ENCODE data around the gene MEGF10. TPM values are rescaled to one million over a fixed set of nuclear protein-coding genes. Genes with fewer than 3 reads are reported as not detected.

Gene MEGF10
- total and polyA plus RNA-seq, 10 donors, result 0.02 to 2.2 (median 0.22) TPM

GRCh38 chr5:127400539-127400938, 109.9 kb downstream of the MEGF10 start:
- Histone ChIP-seq H3K4me3 (no peak overlapping the region), H3K27me3 (replicated peaks in 1 of 7) (peaks cover 0 to 8% (median 0%) of the 10 kb centered on the region in 7 donors), H3K9me3 (no peaks in the 10 kb centered on the region), H3K36me3 (no peaks in the 10 kb centered on the region), H3K4me1 (no peaks in the 10 kb centered on the region), H3K27ac (no peak overlapping the region)
- DNase-seq, result no peak
- TF ChIP-seq, protein P1, sequence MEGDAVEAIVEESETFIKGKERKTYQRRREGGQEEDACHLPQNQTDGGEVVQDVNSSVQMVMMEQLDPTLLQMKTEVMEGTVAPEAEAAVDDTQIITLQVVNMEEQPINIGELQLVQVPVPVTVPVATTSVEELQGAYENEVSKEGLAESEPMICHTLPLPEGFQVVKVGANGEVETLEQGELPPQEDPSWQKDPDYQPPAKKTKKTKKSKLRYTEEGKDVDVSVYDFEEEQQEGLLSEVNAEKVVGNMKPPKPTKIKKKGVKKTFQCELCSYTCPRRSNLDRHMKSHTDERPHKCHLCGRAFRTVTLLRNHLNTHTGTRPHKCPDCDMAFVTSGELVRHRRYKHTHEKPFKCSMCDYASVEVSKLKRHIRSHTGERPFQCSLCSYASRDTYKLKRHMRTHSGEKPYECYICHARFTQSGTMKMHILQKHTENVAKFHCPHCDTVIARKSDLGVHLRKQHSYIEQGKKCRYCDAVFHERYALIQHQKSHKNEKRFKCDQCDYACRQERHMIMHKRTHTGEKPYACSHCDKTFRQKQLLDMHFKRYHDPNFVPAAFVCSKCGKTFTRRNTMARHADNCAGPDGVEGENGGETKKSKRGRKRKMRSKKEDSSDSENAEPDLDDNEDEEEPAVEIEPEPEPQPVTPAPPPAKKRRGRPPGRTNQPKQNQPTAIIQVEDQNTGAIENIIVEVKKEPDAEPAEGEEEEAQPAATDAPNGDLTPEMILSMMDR (IDR thresholded peaks at IDR 0.05 in 8 of 11, conservative IDR thresholded peaks at IDR 0.05 in 3 of 11), result no peak
- TF ChIP-seq POLR2AphosphoS5 (IDR thresholded peaks at IDR 0.05) (no peak), POLR2A (IDR thresholded peaks at IDR 0.05) (no peak)
- intact Hi-C loops (cut with DNase I; ENCODE audit: low total_unique reads), result no loop called here
- 11 to 32% (median 18%) methylated on average over 1 of the region's 1 CpG for WGBS, 5 donors

DNA sequence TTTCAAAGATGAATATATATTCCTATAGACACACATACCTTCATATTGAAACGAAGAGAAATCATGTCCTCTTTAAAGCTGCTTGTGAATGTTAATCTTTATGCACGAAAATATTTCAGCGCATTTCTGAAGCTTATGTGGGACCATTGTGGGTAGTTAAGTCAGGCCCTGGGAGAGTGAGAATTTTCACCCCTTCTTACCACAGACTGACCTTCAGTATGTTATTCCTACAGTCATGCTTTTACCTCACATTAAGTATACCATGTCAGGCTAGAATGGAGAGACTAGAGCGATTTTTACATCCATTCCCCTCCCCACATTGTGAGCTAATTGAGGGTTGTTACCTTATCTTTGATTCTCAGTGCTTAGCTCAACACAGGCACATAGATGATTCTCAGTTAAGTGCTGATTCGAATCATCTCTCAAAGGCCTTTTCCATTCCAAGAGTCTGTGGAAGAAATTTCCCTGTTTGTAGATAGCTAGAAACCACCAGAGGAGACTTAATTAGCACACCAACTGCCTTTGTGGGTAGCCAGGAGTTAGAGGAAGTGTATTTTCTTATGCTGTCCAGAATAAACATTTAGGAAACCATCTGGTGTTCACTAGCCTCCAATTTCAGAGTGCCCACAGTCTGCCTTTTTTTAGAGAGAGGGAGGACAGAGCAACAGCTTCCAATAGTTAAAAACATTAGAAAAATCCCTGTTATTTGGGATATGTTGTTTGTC, 110.5 kb downstream of the MEGF10 start:
- DNase-seq, result no peak
- H3K27me3 ChIP-seq (replicated peaks in 1 of 7), result peaks cover 0 to 6% (median 0%) of the 10 kb centered on the region in 7 donors
- WGBS, 5 donors, result 67 to 76% (median 70%) methylated on average over 5 of the region's 5 CpGs
- H3K9me3 ChIP-seq, result no peaks in the 10 kb centered on the region
- no peaks in the 10 kb centered on the region for H3K36me3 ChIP-seq
- intact Hi-C loops (cut with DNase I; ENCODE audit: low total_unique reads), result no loop called here
- no peaks in the 10 kb centered on the region for H3K4me1 ChIP-seq
- H3K4me3 ChIP-seq, result no peak overlapping the region
- TF ChIP-seq POLR2AphosphoS5 (IDR thresholded peaks at IDR 0.05) (no peak), POLR2A (IDR thresholded peaks at IDR 0.05) (no peak)
- TF ChIP-seq, protein P1 (IDR thresholded peaks at IDR 0.05 in 8 of 11, conservative IDR thresholded peaks at IDR 0.05 in 3 of 11), result no peak
- H3K27ac ChIP-seq, result no peak overlapping the region

GRCh38 chr5:127402361-127402760, 111.8 kb downstream of the MEGF10 start:
- WGBS, 5 donors, result 82 to 91% (median 85%) methylated on average over 5 of the region's 5 CpGs
- Histone ChIP-seq H3K27me3 (replicated peaks in 1 of 7) (no peaks in the 10 kb centered on the region), H3K9me3 (no peaks in the 10 kb centered on the region), H3K4me1 (no peaks in the 10 kb centered on the region), H3K4me3 (no peak overlapping the region), H3K36me3 (no peaks in the 10 kb centered on the region), H3K27ac (no peak overlapping the region)
- intact Hi-C loops (cut with DNase I; ENCODE audit: low total_unique reads), result no loop called here
- TF ChIP-seq POLR2A (IDR thresholded peaks at IDR 0.05) (no peak), POLR2AphosphoS5 (IDR thresholded peaks at IDR 0.05) (no peak)
- TF ChIP-seq, protein P1 (IDR thresholded peaks at IDR 0.05 in 8 of 11, conservative IDR thresholded peaks at IDR 0.05 in 3 of 11), result no peak
- no peak for DNase-seq

- intact Hi-C loops (cut with DNase I; ENCODE audit: low total_unique reads), result no loop called here
- no peaks in the 10 kb centered on the region for H3K9me3 ChIP-seq
- DNase-seq, result no peak
- no peaks in the 10 kb centered on the region for H3K4me1 ChIP-seq
- no peak for TF ChIP-seq POLR2A (IDR thresholded peaks at IDR 0.05)
- TF ChIP-seq, protein P1 (IDR thresholded peaks at IDR 0.05 in 8 of 11, conservative IDR thresholded peaks at IDR 0.05 in 3 of 11), result no peak
- TF ChIP-seq POLR2AphosphoS5 (IDR thresholded peaks at IDR 0.05), result no peak
- H3K4me3 ChIP-seq, result no peak overlapping the region
- no peaks in the 10 kb centered on the region for H3K27me3 ChIP-seq (replicated peaks in 1 of 7)
- no peaks in the 10 kb centered on the region for H3K36me3 ChIP-seq
- 95 to 98% (median 97%) methylated on average over 3 of the region's 3 CpGs for WGBS, 5 donors
- no peak overlapping the region for H3K27ac ChIP-seq
Measured at GRCh38 chr5:127404190-127404589, 113.6 kb downstream of the MEGF10 start.

Measured in spleen (tissue), 11 donors.